A549 treated with DMSO at 1 μM for 4 hours (cell line): ENCODE data around the gene PANX3. TPM values are rescaled to one million over a fixed set of nuclear protein-coding genes. Genes with fewer than 3 reads are reported as not detected.

Experiments used
- total RNA-seq: library from RNA; stranded (reverse); fragments of 200-300 nt; extraction: Qiagen RNA extraction; gene quantifications from 5 replicates; pipeline ENCODE4 v1.2.3, GENCODE V29; 2022; ENCODE audit warnings: low read depth

The PANX3 gene
- total RNA-seq, result not detected in 5 replicates

DNA sequence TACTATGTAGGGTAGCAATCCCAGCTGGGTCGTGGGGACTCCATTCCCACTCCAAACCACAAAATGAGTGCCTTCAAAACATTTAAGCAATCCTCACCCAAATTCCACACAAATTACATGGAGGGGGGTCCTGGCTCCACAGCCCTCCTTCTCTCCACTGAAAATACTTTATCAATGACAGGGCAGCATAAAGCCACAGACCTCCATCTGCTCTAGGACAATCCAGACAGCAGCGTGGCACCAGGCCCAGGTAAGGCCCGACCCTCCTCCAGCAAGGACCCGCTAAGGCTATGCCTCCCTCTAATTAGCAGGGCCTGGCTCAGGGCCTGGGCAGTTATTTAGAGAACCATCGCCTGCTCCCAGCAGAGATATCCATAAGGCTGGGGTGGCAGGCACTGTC lies at the start of gene PANX3:
Gene PANX3, plus strand, starts transcription at position 365 of the 400 bp plus-strand sequence. CDS start 129 bp downstream, outside the sequence.

GRCh38 chr11:124569697-124570096 lies 41.5 kb upstream of the PANX3 start, which contains the start of gene OR8A1:
TSS of gene OR8A1 (plus strand) at chr11:124569997. CDS start at chr11:124570120, 123 bp downstream.

DNA sequence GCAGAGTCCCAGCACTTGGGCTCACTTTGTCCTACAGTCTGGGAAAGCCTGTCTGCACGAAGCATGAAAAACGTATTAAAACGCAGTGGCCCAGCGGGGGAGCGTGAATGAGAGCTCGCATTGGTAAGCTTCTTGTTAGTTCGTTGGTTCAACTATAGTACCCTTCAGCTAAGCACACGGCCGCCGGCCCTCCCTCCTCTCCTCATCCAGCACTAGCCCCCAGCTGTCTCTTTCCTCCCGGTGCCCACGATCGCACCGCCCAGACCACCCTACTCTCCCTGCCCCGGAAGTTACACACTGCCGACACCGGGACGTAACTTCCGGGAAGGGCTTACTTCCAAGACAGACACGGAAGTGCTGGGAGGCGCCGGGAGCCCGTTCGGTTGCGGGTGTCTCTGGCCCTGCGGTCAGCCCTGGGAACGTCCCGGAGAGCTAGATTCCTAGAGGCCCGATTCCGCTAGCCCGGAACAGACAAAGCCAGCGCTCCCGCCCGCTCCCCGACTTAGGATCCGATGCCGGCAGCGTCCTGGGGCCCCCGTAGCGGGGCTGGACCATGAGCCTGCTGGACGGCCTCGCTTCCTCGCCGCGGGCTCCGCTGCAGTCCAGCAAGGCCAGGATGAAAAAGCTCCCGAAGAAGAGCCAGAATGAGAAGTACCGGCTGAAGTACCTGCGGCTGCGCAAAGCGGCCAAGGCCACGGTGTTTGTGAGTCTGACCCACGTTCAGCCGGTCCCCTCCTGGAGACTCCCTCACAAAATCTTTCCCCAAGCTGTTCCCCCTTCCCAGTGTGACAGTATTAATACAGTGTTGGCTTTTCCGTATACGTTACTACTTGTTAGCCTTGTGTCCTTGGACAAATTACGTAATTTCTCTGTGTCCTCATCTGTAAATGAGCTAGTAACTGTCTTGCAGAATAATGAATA lies 11.6 kb downstream of the PANX3 start, which contains the start of gene TBRG1:
Gene TBRG1, plus strand, starts transcription at position 334 of the 921 bp plus-strand sequence. Its CDS starts 220 bp downstream, at position 554.

Other genes with a start within 250 kb of the PANX3 start
- not detected in 5 replicates for gene OR8B2, start 226.9 kb upstream of the PANX3 start, total RNA-seq
- gene OR8B3, start 212.4 kb upstream of the PANX3 start, total RNA-seq, result not detected in 5 replicates
- not detected in 5 replicates for gene OR8B4, start 186.6 kb upstream of the PANX3 start, total RNA-seq
- not detected in 5 replicates for gene OR8B8, start 165.7 kb upstream of the PANX3 start, total RNA-seq
- not detected in 5 replicates for gene OR8B12, start 67.8 kb upstream of the PANX3 start, total RNA-seq
- gene OR8A1, start 41.4 kb upstream of the PANX3 start, total RNA-seq, result not detected in 5 replicates
- gene TBRG1, start 11.4 kb downstream of the PANX3 start, total RNA-seq, result 16.7 to 19.5 TPM (median 18.8 TPM) in 5 replicates
- 13.0 to 17.1 TPM (median 14.1 TPM) in 5 replicates for gene SIAE, start 62.3 kb downstream of the PANX3 start, total RNA-seq
- gene SPA17, start 62.5 kb downstream of the PANX3 start, total RNA-seq, result 17.6 to 24.9 TPM (median 19.6 TPM) in 5 replicates
- gene NRGN, start 128.5 kb downstream of the PANX3 start, total RNA-seq, result 5.5 to 11.1 TPM (median 9.1 TPM) in 5 replicates
- gene VSIG2, start 140.8 kb downstream of the PANX3 start, total RNA-seq, result 0.08 TPM in 1 of 5 replicates, not detected in the others
- 9.0 to 12.4 TPM (median 10.5 TPM) in 5 replicates for gene ESAM, start 150.9 kb downstream of the PANX3 start, total RNA-seq
- 4.5 to 5.8 TPM (median 5.4 TPM) in 5 replicates for gene MSANTD2, start 189.0 kb downstream of the PANX3 start, total RNA-seq